Memory B cell (primary cell): ENCODE data around the gene DDX11.
A peak's percentile ranks its signal among the peaks of the same experiment; 100 is the strongest.
"Not testable (repeated sequence)": the region's sequence is repeated elsewhere in the genome, so short reads cannot be mapped to it uniquely, and the experiment has no call there.

Source experiments
- ATAC-seq: fragments of 150-1000 bp; cut with Tn5 transposase; 2 replicates; pipeline ENCODE4 v1.10.0; 2021; ENCODE audit warnings: low read depth, mild to moderate bottlenecking, moderate library complexity
- DNase-seq, 2 donors: peaks; one replicate each; pipeline ENCODE4 v3.0.0; 2022; ENCODE audit warnings: low spot score in 2 of 2
- H3K27ac Mint-ChIP-seq: one replicate; pipeline ENCODE4 v1.8.0; 2022; ENCODE audit warnings: mild to moderate bottlenecking, moderate library complexity, mixed read lengths
- H3K27me3 Mint-ChIP-seq: one replicate; pipeline ENCODE4 v1.8.0; 2022; ENCODE audit warnings: mixed read lengths
- H3K36me3 Mint-ChIP-seq: one replicate; pipeline ENCODE4 v1.8.0; 2022; ENCODE audit warnings: mild to moderate bottlenecking, mixed read lengths
- H3K4me1 Mint-ChIP-seq: one replicate; pipeline ENCODE4 v1.8.0; 2022; ENCODE audit warnings: mixed read lengths
- H3K4me3 Mint-ChIP-seq: one replicate; pipeline ENCODE4 v1.8.0; 2022; ENCODE audit warnings: mild to moderate bottlenecking, moderate library complexity, mixed read lengths
- H3K9me3 Mint-ChIP-seq: one replicate; pipeline ENCODE4 v1.8.0; 2022; ENCODE audit warnings: mixed read lengths

Gene DDX11

DNA sequence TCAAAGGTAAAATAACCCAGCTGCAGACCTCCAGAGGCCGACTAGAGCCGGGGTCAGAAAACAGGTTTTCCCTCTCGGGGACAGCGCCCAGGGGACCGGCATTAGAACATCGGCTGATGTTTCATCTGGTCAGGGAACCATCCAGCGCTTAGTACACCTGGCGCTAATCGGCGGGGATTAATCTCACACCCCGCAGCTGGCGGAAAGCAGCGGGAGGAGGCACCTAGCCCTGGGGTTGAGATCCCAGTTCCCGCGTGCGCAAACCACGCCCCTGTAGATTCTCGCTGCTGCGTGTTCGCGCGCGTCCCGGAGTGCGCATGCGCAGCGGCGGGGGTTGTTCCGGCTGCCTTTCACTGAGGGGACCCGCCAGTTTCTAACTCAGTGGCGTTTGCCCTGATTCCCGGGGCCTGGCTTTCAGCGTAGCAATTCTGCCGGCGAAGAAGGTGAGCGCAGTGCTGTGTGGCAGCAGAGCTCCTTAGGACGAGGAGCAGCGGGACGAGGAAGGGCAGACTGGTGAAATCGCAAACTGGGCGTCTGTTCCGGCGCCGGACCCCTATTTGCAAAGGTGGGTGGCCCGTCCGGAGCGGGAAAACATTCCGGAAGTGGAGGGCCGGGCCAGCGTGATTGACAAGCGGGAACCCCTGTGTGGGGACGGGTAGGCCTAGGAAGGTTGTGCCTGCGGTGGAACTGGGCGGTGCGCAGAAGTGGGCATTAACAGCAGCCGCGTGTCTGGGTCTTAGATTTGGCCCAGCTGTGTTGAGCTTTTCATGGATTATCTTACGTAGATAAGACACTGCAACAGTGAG, at the start of gene DDX11:
Gene DDX11, plus strand, starts transcription at position 334 of the 806 bp plus-strand sequence. CDS start 4,534 bp downstream, outside the sequence.
- DNase-seq, result peak; percentile 88 to 90
- peak; percentile 80 for ATAC-seq
- H3K27ac Mint-ChIP-seq, result peak within 1 kb of the TSS; percentile 94
- not testable (repeated sequence) for H3K9me3 Mint-ChIP-seq, H3K36me3 Mint-ChIP-seq, H3K27me3 Mint-ChIP-seq
- peak within 1 kb of the TSS; percentile 98 for H3K4me3 Mint-ChIP-seq
- peaks cover 18% of the 10 kb centered on the region for H3K4me1 Mint-ChIP-seq

DNA sequence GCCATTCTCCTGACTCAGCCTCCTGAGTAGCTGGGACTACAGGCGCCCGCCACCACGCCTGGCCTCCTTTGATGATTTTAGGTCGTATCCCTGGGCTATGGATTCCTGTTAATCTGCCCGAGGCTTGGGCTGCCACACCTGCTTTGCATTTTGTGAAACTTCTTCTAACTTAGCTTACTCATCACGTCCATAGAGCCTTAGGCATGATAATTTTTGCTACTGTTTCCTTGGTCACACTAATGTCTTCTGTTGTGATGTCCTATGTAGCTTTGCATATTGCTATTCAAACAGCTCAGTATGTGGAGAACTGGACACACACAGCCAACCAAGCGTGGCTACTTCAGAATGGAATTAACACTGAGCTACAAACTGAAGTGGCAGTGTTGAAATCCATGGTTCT, 47.5 kb upstream of the DDX11 start:
- Mint-ChIP-seq H3K36me3 (peaks cover 3% of the 10 kb centered on the region), H3K27ac (no peak overlapping the region), H3K4me1 (no peaks in the 10 kb centered on the region), H3K4me3 (no peak overlapping the region), H3K27me3 (peaks cover 1% of the 10 kb centered on the region), H3K9me3 (peaks cover 2% of the 10 kb centered on the region)
- ATAC-seq, result no peak
- no peak for DNase-seq

- H3K27ac Mint-ChIP-seq, H3K9me3 Mint-ChIP-seq, H3K4me1 Mint-ChIP-seq, H3K27me3 Mint-ChIP-seq, H3K36me3 Mint-ChIP-seq, H3K4me3 Mint-ChIP-seq, ATAC-seq, DNase-seq: not testable (repeated sequence)
Measured at GRCh38 chr12:31027006-31027405, 46.7 kb upstream of the DDX11 start.

- no peak for ATAC-seq
Measured at GRCh38 chr12:31029468-31029867, 44.2 kb upstream of the DDX11 start.

DNA sequence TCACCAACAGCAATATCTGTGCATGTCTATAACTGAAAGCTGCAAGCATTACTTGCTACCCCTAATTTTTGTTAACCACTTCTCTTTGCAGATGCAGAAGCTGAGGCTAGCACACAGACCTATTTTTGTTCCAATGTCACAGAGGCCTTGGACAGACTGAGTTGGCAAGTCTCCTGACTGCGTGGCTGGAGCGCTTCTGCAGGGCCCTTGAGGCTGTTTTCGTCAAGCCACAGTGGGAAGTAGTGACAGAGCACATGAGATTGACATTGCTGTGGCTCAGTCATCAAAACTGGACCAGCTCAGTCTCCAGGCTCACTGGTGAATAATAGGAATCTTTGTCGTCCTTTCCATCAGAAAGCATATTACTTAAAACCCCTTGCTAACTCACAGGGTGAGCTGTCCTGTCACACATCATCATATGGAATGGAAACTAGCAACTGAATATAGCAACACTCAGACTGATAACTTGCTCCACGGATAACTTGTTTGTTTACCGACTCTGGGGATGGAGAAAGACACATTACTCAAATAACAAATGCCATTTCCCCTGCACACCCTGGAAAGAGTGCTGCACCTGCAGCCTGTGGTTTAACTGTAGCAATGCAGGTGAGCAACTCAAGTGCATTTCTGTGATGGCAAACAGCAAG, 43.6 kb upstream of the DDX11 start:
- ATAC-seq (no peak), DNase-seq (no peak)
- H3K27me3 Mint-ChIP-seq, result peaks cover 1% of the 10 kb centered on the region
- no peaks in the 10 kb centered on the region for H3K4me1 Mint-ChIP-seq
- H3K36me3 Mint-ChIP-seq, result peaks cover 3% of the 10 kb centered on the region
- H3K27ac Mint-ChIP-seq, result no peak overlapping the region
- H3K9me3 Mint-ChIP-seq, result peaks cover 2% of the 10 kb centered on the region
- H3K4me3 Mint-ChIP-seq, result no peak overlapping the region

More at GRCh38 chr12:31029468-31029867, 44.2 kb upstream of the DDX11 start:
- Mint-ChIP-seq H3K27me3 (peaks cover 1% of the 10 kb centered on the region), H3K4me3 (no peak overlapping the region), H3K4me1 (no peaks in the 10 kb centered on the region), H3K9me3 (peaks cover 2% of the 10 kb centered on the region), H3K36me3 (peaks cover 3% of the 10 kb centered on the region), H3K27ac (no peak overlapping the region)
- no peak for DNase-seq

DNA sequence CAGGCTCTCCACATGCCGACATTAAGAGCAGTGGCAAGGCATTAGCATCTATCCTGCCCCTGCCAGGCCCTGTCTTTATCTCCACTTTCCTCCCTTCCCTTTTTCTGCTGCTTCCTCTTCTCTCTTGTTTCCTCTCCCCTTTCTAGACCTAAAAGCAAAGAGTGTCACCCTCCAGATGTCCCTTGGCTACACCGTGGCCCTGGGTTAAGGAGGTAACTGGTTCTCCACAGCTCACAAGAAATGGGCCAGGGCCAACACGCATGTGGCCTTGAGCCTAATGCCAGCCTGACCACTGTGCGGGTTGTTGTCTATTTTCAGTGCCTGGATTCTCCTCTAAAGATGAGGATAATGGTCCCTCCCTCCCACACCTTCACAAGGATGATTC, 41.7 kb upstream of the DDX11 start:
- H3K27ac Mint-ChIP-seq, result no peak overlapping the region
- no peaks in the 10 kb centered on the region for H3K9me3 Mint-ChIP-seq
- no peaks in the 10 kb centered on the region for H3K4me1 Mint-ChIP-seq
- no peaks in the 10 kb centered on the region for H3K36me3 Mint-ChIP-seq
- H3K27me3 Mint-ChIP-seq, result peaks cover 8% of the 10 kb centered on the region
- no peak overlapping the region for H3K4me3 Mint-ChIP-seq
- ATAC-seq, result no peak
- DNase-seq, result no peak

GRCh38 chr12:31033146-31033545, 40.5 kb upstream of the DDX11 start:
- Mint-ChIP-seq H3K27ac (no peak overlapping the region), H3K36me3 (no peaks in the 10 kb centered on the region), H3K4me1 (no peaks in the 10 kb centered on the region), H3K27me3 (peaks cover 10% of the 10 kb centered on the region), H3K9me3 (no peaks in the 10 kb centered on the region), H3K4me3 (no peak overlapping the region)
- ATAC-seq (no peak), DNase-seq (no peak)

GRCh38 chr12:31033681-31034080, 40.0 kb upstream of the DDX11 start:
- ATAC-seq, result no peak
- no peaks in the 10 kb centered on the region for H3K9me3 Mint-ChIP-seq
- no peaks in the 10 kb centered on the region for H3K4me1 Mint-ChIP-seq
- H3K36me3 Mint-ChIP-seq, result no peaks in the 10 kb centered on the region
- H3K27ac Mint-ChIP-seq, result no peak overlapping the region
- H3K27me3 Mint-ChIP-seq, result peaks cover 10% of the 10 kb centered on the region
- no peak for DNase-seq
- no peak overlapping the region for H3K4me3 Mint-ChIP-seq

DNA sequence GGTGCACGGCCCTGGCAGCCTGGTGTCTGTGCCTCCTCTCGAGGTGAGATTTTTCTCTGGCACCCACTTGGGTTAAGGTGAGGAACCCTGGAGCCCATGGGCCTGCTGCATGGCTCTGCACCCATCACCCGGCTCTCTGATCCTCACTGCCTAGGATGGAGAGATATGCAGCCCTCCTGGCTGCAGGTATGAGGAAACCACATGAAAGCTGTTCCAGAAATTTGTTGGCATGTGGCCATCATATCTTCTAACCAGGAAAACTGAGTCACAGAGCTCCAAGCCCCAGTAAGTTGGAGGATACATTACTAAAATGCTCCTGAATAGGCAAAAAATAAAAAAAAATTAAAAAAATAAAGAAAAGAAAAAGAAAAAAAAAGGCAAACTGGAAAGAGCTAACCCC, 39.3 kb upstream of the DDX11 start:
- Mint-ChIP-seq H3K4me3 (no peak overlapping the region), H3K36me3 (no peaks in the 10 kb centered on the region), H3K4me1 (no peaks in the 10 kb centered on the region), H3K27me3 (peaks cover 10% of the 10 kb centered on the region), H3K27ac (no peak overlapping the region), H3K9me3 (no peaks in the 10 kb centered on the region)
- no peak for DNase-seq
- ATAC-seq, result no peak

DNA sequence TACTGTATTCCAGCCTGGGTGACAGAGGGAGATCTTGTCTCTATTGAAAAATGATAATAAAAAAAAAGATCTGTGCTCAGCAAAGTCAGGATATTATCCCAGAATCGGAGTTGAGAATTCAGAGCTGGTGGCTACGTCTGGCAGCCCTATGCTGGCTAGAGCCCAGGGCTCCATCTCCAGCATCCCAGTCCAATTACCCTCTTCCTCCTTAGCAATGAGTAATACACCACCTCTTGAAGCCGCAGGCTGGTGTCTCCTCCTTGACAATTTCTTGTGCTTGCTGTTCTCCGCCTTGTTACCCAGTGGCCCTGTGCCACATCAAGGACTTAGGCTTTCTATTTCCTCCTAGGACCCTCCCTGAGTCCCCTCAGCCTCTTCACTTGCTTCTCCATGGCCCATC, 38.4 kb upstream of the DDX11 start:
- ATAC-seq, result no peak
- Mint-ChIP-seq H3K36me3 (no peaks in the 10 kb centered on the region), H3K27me3 (peaks cover 10% of the 10 kb centered on the region)

GRCh38 chr12:31035967-31036665, 37.5 kb upstream of the DDX11 start:
- H3K4me3 Mint-ChIP-seq, result no peak overlapping the region
- DNase-seq (no peak), ATAC-seq (no peak)
- H3K27ac Mint-ChIP-seq, result no peak overlapping the region
- H3K36me3 Mint-ChIP-seq, result no peaks in the 10 kb centered on the region
- no peaks in the 10 kb centered on the region for H3K4me1 Mint-ChIP-seq
- H3K27me3 Mint-ChIP-seq, result peaks cover 10% of the 10 kb centered on the region
- no peaks in the 10 kb centered on the region for H3K9me3 Mint-ChIP-seq

More for the DNA sequence above, 38.4 kb upstream of the DDX11 start:
- no peak for DNase-seq
- Mint-ChIP-seq H3K4me1 (no peaks in the 10 kb centered on the region), H3K4me3 (no peak overlapping the region), H3K9me3 (no peaks in the 10 kb centered on the region), H3K27ac (no peak overlapping the region)

DNA sequence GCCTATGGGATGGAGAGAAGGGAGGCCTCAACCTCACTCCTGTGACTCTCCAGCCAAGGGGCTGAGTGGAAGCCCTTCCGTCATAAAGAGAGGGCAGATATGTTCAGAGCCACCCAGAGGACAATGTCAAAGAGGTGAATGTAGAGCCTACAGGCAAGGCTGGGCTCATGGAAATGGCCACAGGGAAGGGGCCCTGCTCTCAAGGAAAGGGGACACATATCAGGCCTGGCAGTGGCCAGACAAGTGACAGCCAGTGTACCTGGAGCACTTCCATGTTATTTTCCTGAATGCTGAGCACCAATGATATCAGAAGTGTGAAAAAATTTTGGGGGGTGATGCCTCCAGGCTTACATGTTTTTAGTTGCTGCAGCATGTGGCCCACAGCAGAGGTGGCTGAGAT, 36.6 kb upstream of the DDX11 start:
- H3K4me3 Mint-ChIP-seq, result no peak overlapping the region
- H3K27me3 Mint-ChIP-seq, result peaks cover 10% of the 10 kb centered on the region
- H3K36me3 Mint-ChIP-seq, result no peaks in the 10 kb centered on the region
- H3K9me3 Mint-ChIP-seq, result no peaks in the 10 kb centered on the region
- H3K27ac Mint-ChIP-seq, result no peak overlapping the region
- no peaks in the 10 kb centered on the region for H3K4me1 Mint-ChIP-seq
- DNase-seq (no peak), ATAC-seq (no peak)

DNA sequence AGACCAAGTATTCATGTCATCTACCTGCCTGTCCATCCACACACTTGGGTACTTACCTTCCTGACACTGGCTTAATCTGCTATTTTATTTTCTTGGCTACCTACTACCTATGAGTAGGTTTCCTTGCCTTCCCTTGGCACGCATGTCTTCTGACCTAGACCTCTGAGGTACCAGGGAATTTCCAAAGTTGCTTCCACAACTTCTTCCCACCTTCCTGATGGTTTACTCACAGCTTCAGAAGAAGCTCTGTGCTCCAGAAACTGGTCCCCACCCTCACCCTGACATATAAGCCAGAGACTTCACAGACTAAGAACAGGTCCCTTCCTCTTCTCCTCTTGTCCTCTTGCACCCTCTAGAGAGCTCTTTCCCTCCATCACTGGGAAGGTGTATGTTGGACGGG, 35.7 kb upstream of the DDX11 start:
- H3K27ac Mint-ChIP-seq, result no peak overlapping the region
- DNase-seq (no peak), ATAC-seq (no peak)
- no peaks in the 10 kb centered on the region for H3K9me3 Mint-ChIP-seq
- H3K27me3 Mint-ChIP-seq, result peaks cover 10% of the 10 kb centered on the region
- no peak overlapping the region for H3K4me3 Mint-ChIP-seq
- H3K36me3 Mint-ChIP-seq, result no peaks in the 10 kb centered on the region
- no peaks in the 10 kb centered on the region for H3K4me1 Mint-ChIP-seq

DNA sequence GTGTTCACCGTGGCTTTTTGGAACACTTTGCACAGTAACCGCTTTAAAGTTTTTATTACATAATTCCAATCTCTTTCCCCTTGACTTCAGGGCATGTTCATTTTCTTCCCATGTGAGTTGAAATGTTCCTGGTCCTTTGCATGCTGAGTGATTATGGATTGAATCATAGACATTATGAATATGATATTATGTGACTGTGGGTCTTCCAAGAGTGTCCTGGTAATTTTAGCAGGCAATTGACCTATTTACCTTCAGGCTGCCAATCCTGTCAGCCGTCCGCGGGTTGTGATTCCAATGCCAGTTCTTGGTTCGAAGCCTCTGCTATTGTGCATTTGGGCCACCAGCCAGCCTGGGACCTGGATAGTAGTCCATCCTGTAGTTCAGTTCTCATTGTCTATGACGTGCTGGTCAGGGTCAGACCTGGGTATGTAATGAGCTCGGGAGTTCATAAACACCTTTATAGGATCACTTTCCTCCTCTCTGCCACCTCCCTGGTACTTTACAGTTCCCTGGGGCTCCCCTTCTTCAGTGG, 32.6 kb upstream of the DDX11 start:
- no peaks in the 10 kb centered on the region for H3K9me3 Mint-ChIP-seq
- H3K4me1 Mint-ChIP-seq, result no peaks in the 10 kb centered on the region
- H3K4me3 Mint-ChIP-seq, result no peak overlapping the region
- H3K36me3 Mint-ChIP-seq, result no peaks in the 10 kb centered on the region
- H3K27me3 Mint-ChIP-seq, result peaks cover 6% of the 10 kb centered on the region
- DNase-seq (no peak), ATAC-seq (no peak)
- H3K27ac Mint-ChIP-seq, result no peak overlapping the region
